NCI-H2081 (cell line): ENCODE measurements around the gene SIN3B.

Source experiments
- DNase-seq, 2 experiments: peaks; one replicate each; lab custom pipeline; 2025; lab: John Stamatoyannopoulos, UW

SIN3B gene

GRCh38 chr19:16911046-16911445, 81.8 kb downstream of the SIN3B start:
- no peak for DNase-seq

GRCh38 chr19:16912780-16913179, 83.6 kb downstream of the SIN3B start:
- no peak for DNase-seq

GRCh38 chr19:16914421-16914820, 85.2 kb downstream of the SIN3B start:
- DNase-seq, result no peak

GRCh38 chr19:16915135-16915534, 85.9 kb downstream of the SIN3B start:
- no peak for DNase-seq

- no peak for DNase-seq
Measured at GRCh38 chr19:16915734-16916133, 86.5 kb downstream of the SIN3B start.

GRCh38 chr19:16917401-16917800, 88.2 kb downstream of the SIN3B start:
- no peak for DNase-seq

- no peak for DNase-seq
Measured at GRCh38 chr19:16919496-16919895, 90.3 kb downstream of the SIN3B start.

- no peak for DNase-seq
Measured at GRCh38 chr19:16920816-16921529, 91.8 kb downstream of the SIN3B start.

- no peak for DNase-seq
Measured at GRCh38 chr19:16921766-16922591, 92.8 kb downstream of the SIN3B start.

- DNase-seq, result no peak
Measured at GRCh38 chr19:16922592-16922934, 93.4 kb downstream of the SIN3B start.

- DNase-seq, result no peak
Measured at GRCh38 chr19:16922949-16923348, 93.8 kb downstream of the SIN3B start.

- DNase-seq, result no peak
Measured at GRCh38 chr19:16927883-16928282, 98.7 kb downstream of the SIN3B start.

GRCh38 chr19:16928351-16928750, 99.2 kb downstream of the SIN3B start:
- no peak for DNase-seq

GRCh38 chr19:16928916-16929315, 99.7 kb downstream of the SIN3B start:
- no peak for DNase-seq
